HG03060 (cell line): ENCODE results near the gene KLHL11.
"Not testable (repeated sequence)": the region's sequence is repeated elsewhere in the genome, so short reads cannot be mapped to it uniquely, and the experiment has no call there.

Source experiments
- ATAC-seq: cut with Tn5 transposase; IDR thresholded peaks from one replicate; pipeline ENCODE4 v1.9.1; 2021; ENCODE audit warnings: low read depth, moderate number of reproducible peaks; ENCODE audit not compliant: unreplicated experiment

Gene KLHL11

DNA sequence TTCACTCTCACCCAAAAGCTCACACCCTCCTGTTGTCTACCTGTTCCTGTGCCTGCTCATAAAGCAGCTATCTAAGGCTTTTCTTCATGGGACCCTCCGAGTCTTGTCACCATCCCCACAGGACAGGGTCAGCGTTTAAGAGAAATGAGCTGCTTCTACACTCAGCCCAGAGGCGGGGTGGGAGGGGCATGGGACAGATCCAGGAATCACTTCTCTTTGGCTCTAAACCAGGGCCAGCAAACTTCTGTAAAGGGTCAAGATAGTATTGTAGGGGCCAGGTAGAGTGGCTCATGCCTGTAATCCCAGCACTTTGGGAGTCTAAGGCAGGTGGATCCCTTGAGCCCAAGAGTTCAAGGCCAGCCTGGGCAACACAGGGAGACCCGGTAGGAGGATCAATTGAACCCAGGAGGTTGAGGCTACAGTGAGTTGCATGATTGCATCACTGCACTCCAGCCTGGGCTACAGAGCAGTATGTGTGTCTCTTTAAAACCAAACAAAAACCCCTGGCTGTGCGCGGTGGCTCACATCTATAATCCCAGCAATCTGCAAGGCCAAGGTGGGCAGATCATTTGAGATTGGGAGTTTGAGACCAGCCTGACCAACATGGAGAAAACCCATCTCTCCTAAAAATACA, 23.2 kb upstream of the KLHL11 start:
- ATAC-seq = no peak

DNA sequence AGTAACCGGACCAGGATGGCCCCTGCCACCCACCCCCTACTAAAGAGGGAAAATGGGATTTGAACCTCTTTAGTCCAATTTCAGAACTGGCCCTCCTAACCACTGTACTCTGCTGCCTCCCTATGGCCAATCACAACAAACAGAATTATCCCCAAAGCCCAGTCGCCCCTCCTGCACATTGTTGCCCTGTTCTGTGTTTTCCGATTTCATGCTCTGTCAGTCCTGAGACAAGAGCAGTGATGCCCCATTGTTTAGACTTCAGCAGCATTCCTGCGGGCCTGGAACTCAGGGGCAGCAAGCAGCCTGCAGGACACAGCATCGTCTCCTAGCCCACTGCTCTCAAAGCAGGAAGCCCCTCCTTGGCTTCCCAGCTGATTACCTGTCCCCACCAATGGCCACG, 20.5 kb upstream of the KLHL11 start:
- ATAC-seq = no peak

DNA sequence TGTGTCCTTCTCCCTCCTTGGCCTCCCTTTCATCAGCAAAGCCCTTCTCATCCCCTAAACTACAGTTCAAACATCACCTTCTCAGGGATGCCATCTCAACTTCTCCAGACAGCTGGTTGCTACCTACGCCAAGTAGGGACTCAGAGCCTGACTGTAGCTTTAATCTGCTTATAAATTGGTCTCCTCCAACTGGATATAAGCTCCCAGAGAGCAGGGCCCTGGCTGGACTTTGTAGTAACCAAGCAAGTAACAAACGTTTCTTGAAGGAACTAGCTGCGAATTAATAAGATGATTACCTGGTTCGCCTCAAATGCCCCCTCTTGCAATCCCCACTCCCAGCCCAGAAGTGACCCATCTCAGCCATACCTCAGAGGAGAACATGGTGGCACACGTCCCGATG, 17.5 kb upstream of the KLHL11 start:
- no peak for ATAC-seq

GRCh38 chr17:41880130-41880529, 14.9 kb upstream of the KLHL11 start:
- no peak for ATAC-seq

DNA sequence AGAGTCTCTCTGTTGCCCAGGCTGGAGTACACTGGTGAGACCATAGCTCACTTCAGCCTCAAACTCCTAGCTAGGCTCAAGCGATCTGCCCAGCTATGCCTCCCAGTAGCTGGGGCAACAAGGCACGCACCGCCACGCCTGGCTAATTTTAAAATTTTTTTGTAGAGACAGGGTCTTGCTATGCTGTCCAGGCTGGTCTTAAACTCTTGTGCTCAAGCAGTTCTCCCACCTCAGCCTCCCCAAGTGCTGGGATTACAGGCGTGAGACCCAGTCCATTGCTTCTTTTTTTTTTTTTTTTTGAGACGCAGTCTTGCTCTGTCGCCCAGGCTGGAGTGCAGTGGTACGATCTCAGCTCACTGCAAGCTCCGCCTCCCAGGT, 9.1 kb upstream of the KLHL11 start:
- ATAC-seq = not testable (repeated sequence)

GRCh38 chr17:41873559-41874292, 8.5 kb upstream of the KLHL11 start:
- ATAC-seq = no peak

DNA sequence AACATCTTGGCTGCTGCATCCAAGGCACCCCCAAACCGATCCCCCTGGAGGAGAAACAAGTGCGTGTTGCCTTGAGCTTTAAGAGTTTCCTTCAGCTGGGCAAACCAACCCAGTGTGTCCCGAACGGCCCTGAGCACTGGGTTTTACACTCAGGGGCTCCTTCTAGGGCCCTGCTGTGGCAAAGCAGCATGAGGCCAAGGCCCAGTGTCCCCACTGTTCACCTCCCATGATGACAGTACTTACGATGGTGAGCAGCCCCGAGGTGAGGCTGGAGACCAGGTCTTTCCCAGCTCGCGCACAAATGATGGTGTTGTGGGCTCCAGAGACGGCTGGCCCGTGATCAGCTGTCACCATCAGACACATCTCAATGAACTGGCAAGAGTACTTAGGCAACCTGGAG, 6.6 kb upstream of the KLHL11 start:
- no peak for ATAC-seq

GRCh38 chr17:41870627-41871026, 5.4 kb upstream of the KLHL11 start:
- no peak for ATAC-seq

DNA sequence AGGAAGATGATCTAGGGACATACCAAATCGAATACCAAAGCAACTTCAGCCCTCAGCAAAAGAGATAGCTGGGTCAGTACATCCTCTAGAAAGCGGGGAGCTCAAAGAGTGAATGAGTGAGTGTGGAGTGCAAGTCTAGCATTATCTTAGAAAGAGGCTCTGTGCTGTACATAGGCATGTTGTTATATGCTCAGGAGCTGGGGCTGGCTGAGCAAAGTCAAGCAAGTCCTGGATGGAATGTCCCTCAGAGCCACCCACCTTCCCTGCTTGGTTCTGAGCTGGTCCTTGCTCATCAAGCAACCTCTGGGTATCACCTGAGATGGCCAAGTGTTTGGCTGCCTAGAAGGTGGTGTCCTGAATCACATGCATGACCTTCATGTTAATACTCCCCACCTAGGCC, 4.9 kb upstream of the KLHL11 start:
- no peak for ATAC-seq

DNA sequence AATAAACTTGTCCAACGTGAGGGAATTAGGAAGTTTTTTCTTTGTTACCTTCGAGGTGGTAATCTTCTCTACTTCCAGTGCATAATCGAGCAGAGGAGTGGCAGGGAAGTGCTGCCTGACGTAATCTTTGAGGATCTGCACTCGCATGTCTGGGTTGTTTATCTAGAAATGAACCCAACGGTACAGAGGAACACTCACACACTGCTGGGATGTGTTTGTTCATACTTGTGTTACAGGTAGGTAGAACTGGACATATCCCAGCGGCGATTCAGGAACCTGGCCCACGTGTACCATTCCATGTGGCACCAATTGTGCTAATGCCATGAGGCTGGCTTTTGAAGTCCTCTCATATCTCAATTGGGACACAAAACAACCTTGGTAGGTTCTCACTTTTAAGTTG, 4.2 kb upstream of the KLHL11 start:
- ATAC-seq = no peak

DNA sequence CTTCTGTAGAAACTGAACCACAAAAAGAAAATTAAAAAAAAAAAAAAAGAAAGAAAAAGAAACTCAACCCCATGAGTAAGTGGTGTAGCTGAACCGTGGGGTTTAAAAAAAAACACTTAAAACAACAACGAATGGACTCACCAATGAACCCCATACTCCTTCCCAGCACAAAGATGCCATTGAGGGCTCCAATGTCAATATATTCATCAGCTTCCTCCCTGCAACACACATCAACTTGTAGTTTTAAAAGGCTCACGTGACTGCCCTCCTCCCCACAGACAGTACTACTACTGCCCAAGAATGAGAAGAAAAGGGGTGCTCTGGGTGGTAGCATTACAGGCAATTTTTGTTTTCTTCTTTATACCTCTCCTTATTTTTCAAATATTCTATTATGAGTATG, 3.3 kb upstream of the KLHL11 start:
- no peak for ATAC-seq

DNA sequence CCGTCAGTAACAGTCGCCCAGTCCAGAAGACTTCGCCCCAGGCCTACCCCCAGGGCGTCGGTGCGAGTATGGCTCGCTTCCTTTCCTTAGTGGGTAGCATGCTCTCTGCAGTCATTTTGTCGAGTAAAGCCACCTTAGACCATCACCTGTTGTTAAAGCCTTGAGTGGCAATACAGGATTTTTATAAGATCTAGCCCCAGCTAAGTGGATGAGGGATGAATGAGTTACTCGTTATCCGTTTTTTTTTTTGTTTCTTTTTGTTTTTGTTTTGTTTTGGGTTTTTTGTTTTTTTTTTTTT, 322 bp upstream of the KLHL11 start:
- no peak for ATAC-seq

- ATAC-seq = peak; percentile 20
These were observed 756 bp downstream of the KLHL11 start for GRCh38 chr17:41864498-41864835.

DNA sequence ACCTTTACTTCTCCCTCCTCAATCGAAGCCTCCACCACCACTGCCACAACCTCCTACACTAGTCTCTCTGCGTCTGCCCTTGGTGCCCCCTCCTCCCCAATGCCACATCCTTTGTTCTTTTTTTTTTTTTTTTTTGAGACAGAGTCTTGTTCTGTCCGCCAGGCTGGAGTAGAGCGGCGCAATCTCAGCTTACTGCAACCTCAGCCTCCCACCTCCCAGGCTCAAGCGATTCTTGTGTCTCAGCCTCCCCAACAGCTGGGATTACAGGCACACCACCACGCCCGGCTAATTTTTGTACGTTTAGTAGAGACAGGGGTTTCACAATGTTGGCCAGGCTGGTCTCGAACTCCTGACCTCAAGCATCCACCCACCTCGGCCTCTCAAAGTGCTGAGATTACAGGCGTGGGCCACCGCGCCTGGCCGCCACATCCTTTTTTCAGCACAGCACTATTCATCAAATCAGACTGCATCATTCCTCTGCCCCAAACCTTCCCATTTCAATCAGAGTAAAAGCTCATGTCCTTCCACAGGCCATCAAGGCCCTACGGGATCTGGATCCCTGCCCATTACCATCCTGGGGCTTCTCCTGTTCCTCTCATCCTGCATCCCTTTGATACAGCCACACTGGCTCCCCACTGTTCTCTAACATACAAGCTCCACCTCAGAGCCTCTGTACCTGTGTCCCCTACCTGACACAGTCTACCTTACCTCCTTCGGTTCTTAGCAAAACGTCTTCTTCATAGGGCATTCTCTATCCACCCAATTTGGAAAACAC, 2.0 kb downstream of the KLHL11 start:
- no peak for ATAC-seq

DNA sequence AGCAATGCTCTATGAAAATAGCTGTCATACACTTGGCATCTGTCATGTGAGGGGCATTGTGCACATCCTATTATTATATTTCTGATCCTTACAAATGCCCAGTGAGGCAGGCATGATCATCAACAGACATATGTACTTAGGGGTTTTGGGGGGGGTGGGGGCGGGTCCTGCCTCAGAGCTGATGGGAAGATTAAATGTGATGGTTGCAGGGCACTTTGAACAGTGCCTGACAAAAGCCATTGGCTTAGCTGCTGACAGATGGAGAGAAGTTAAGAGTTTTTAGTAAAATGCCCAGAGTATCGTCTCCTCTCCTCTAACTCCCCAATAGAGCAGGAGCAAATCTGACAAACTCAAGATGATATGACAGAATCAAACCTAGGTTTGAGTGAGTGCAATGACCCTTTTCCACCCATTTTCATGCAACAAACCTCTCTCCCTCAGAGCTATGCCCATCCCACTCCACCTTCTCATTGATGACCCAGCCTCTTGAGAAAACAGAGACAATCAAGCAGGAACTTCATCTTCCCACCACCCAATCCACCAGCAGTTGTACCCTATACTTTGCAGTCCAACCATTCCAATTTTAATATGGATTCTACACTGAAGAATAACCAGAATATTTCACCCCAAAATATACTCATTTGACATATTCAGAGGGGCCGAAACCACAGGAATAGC, 4.8 kb downstream of the KLHL11 start:
- ATAC-seq = no peak

DNA sequence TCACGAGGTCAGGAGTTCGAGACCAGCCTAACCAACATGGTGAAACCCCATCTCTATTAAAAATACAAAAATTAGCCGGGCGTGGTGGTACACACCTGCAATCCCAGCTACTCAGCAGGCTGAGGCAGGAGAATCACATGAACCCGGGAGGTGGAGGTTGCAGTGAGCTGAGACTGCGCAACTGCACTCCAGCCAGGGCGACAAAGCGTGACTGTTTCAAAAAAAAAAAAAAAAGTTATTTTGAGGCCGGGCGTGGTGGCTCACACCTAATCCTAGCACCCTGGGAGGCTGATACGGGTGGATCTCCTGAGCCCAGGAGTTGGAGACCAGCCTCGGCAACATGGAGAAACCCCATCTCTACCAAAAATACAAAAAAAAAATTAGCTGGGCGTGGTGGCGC, 13.8 kb downstream of the KLHL11 start:
- not testable (repeated sequence) for ATAC-seq

DNA sequence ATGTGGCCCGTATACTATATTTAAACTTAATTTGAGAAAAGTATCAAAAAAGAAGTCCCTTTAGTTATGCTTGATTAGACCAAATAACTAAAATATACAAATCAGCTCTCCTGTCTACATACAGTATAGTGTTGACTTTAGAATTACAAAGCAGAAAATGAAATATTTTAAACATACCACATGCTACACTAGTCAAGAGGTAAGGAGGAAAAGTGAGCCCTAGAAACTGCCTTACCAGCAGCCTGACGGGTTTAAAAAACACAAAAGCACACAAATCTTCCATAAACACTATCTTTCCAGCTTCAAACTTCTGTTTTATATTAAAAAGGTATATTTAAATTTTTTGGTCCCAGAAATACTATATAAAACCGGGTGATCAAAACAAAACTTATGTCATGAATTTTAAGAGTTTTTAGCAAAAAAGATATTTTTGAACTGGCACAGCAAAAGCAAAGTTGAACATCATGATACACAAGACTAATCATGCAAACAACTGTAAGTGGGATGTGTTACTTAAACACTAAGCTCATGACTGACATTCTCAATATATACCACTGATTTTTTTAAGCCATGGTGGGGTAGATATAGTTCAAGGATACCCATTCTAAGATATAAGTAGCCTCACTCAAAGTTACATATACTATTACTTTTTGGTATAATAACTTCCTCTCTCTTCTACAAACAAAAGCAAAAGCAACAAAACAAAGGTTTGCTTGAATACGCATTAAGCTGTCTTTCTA, 15.8 kb downstream of the KLHL11 start:
- no peak for ATAC-seq

GRCh38 chr17:41848788-41849187, 16.4 kb downstream of the KLHL11 start:
- no peak for ATAC-seq

DNA sequence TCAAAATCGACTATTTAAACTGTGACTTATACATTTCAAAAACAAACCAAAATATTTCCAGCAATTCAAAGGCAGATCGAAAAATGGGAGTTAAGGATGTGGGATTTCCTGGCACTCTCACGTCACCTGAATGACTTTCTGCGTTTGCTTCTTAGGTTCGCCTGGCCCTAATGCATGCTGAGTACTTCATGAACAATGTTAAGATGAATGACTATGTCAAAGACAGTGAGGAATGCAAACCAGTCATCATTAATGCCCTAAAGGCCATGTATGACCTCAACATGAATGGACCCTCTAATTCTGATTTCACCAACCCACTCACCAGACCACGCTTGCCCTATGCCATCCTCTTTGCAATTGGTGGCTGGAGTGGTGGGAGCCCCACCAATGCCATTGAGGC, 20.3 kb downstream of the KLHL11 start:
- ATAC-seq = no peak

- ATAC-seq = not testable (repeated sequence)
These were observed 24.4 kb downstream of the KLHL11 start for GRCh38 chr17:41840781-41841180.

DNA sequence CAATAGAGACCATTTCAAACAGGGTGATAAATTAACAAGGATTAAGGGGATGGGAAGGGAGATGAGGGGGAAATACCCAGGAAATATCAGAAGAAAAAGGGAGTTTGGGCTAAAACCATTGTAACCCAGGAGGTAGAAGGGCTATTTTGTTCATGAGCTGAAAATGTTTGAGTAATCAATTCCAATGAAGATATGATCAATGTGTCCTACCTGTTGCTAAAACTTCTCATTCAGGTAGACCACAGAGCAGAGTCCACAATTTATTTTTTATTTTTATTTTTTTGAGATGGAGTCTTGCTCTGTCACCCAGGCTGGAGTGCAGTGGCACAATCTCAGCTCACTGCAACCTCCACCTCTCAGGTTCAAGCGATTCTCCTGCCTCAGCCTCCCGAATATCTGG, 25.8 kb downstream of the KLHL11 start:
- not testable (repeated sequence) for ATAC-seq
